Thoracic aorta (tissue), 2 donors: ENCODE measurements around the gene RGS16. TPM values are rescaled to one million over a fixed set of nuclear protein-coding genes. Genes with fewer than 3 reads are reported as not detected.

Experiments used
- ATAC-seq: fragments of 150-250 bp; one replicate; pipeline ENCODE4 v1.8.0; 2017; ENCODE audit warnings: low read depth; ENCODE audit not compliant: insufficient number of reproducible peaks, low FRiP score
- DNase-seq: peaks from one replicate; pipeline ENCODE4 v3.0.0-alpha.2; 2020; ENCODE audit warnings: low spot score
- H3K27ac ChIP-seq, 2 donors: fragments of 200-600 bp; sonication (generic); 1 replicate in 1 of 2; 2 replicates in 1 of 2; pipeline ENCODE4 v1.5.1; 2016; ENCODE audit warnings: mild to moderate bottlenecking in 2 of 2, moderate library complexity in 2 of 2
- H3K27me3 ChIP-seq: fragments of 200-600 bp; sonication (generic); replicated peaks from 2 replicates; pipeline ENCODE4 v1.6.0; 2016; ENCODE audit warnings: mild to moderate bottlenecking; ENCODE audit not compliant: insufficient read depth
- H3K36me3 ChIP-seq: fragments of 200-600 bp; sonication (generic); one replicate; pipeline ENCODE4 v1.5.1; 2016
- H3K4me1 ChIP-seq, 2 donors: fragments of 200-600 bp; sonication (generic); 1 replicate in 1 of 2; 2 replicates in 1 of 2; pipeline versions ENCODE4 v1.5.1 to v1.6.0; 2016; ENCODE audit warnings: low read depth in 2 of 2, mild to moderate bottlenecking in 1 of 2; ENCODE audit not compliant: control insufficient read depth in 1 of 2
- H3K4me3 ChIP-seq: fragments of 200-600 bp; sonication (generic); 2 replicates; pipeline ENCODE4 v1.5.1; 2016; ENCODE audit warnings: mild to moderate bottlenecking
- H3K9me3 ChIP-seq: fragments of 200-600 bp; sonication (generic); 2 replicates; pipeline ENCODE4 v1.5.1; 2016
- total RNA-seq, 2 donors: library from RNA; depleted of rRNA; stranded (reverse); fragments of >200 nt; gene quantifications; one replicate each; pipeline versions ENCODE4 v1.1.0 to v1.2.3, GENCODE V29; 2016
- TF ChIP-seq, protein P1 (sequence below): fragments of 200-600 bp; sonication (generic); IDR thresholded peaks from one replicate; pipeline ENCODE4 v1.5.1; 2019; ENCODE audit warnings: antibody characterized with exemption

Gene RGS16
- total RNA-seq, 2 donors from 2014 or later = 8.8 to 15.2 TPM

DNA sequence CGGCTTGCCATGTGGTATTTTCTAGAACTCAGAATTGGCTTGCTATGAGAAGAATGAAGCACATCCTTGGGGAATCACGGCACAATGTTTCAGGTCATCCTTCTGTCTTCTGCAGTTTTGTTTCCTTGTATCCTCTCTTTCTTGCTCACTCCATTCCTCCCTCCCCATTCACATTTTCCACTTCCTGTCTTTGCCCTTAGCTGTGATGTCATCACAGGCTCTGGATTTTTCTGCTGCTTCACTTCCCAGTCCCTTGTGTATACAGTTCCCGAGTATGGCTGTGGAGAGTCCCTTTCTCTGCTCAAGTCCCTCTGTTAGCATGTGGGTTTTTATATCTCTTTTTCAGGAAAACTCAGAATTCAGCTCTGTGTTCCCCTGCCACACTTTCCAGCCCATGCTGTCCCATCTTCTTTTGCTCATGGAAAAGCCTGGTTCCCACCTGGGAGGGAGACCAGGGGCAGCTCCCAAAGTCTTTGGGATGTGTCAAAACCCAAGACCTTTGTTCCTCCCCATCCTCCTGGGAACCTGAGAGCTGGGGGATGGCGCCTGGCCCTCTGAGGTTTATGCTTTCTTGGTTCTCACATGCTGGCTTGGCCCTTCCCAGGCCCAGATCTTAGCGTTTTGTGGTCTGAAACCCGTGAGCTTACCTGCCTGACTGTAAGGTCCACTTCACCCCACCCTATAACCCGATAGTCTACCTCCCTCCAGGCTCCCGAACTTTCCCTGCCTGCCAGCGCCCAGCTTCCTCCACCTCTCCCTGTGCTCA lies 4.8 kb upstream of the RGS16 start:
- H3K27ac ChIP-seq = no peak overlapping the region
- DNase-seq = no peak

GRCh38 chr1:182608236-182608635 lies 4.0 kb upstream of the RGS16 start:
- ATAC-seq (no peak), DNase-seq (no peak)
- no peaks in the 10 kb centered on the region for H3K9me3 ChIP-seq
- H3K27ac ChIP-seq = no peak overlapping the region
- H3K27me3 ChIP-seq = no peaks in the 10 kb centered on the region
- no peak overlapping the region for H3K4me3 ChIP-seq
- peaks cover 8 to 15% of the 10 kb centered on the region in 2 donors for H3K4me1 ChIP-seq
- H3K36me3 ChIP-seq = no peaks in the 10 kb centered on the region
- TF ChIP-seq, protein P1, sequence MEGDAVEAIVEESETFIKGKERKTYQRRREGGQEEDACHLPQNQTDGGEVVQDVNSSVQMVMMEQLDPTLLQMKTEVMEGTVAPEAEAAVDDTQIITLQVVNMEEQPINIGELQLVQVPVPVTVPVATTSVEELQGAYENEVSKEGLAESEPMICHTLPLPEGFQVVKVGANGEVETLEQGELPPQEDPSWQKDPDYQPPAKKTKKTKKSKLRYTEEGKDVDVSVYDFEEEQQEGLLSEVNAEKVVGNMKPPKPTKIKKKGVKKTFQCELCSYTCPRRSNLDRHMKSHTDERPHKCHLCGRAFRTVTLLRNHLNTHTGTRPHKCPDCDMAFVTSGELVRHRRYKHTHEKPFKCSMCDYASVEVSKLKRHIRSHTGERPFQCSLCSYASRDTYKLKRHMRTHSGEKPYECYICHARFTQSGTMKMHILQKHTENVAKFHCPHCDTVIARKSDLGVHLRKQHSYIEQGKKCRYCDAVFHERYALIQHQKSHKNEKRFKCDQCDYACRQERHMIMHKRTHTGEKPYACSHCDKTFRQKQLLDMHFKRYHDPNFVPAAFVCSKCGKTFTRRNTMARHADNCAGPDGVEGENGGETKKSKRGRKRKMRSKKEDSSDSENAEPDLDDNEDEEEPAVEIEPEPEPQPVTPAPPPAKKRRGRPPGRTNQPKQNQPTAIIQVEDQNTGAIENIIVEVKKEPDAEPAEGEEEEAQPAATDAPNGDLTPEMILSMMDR = no peak

More for the DNA sequence above, 4.8 kb upstream of the RGS16 start:
- ATAC-seq = no peak
- no peak overlapping the region for H3K4me3 ChIP-seq
- TF ChIP-seq, protein P1 = no peak
- H3K36me3 ChIP-seq = no peaks in the 10 kb centered on the region
- H3K27me3 ChIP-seq = no peaks in the 10 kb centered on the region
- H3K4me1 ChIP-seq = peaks cover 3 to 8% of the 10 kb centered on the region in 2 donors
- no peaks in the 10 kb centered on the region for H3K9me3 ChIP-seq

DNA sequence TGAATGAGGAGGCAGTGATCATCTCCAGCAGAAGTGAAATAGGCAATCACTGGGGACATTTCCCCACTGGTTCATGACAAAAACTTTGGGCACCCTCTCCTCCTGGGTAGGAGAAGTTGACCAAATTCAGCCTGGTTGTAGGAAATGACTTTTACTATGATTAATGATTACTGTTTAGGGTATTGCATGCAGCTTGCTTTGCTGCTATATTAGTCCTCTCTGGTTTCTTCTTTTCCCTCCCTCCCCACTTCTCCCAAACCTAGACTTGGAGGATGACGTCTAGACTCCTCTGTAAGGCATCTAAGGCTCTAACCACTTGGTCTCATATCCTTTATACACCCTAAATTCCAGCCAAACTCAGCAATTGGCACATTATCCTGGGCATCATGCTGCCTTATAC lies 3.4 kb upstream of the RGS16 start:
- no peaks in the 10 kb centered on the region for H3K27me3 ChIP-seq
- H3K36me3 ChIP-seq = no peaks in the 10 kb centered on the region

GRCh38 chr1:182603646-182604174 lies 479 bp downstream of the RGS16 start:
- Histone ChIP-seq H3K27ac (peak overlapping the region in 1 of 2 donors; percentile 63), H3K4me1 (peaks cover 10 to 34% of the 10 kb centered on the region in 2 donors), H3K4me3 (peak overlapping the region; percentile 81), H3K9me3 (no peaks in the 10 kb centered on the region), H3K36me3 (no peaks in the 10 kb centered on the region), H3K27me3 (no peaks in the 10 kb centered on the region)
- no peak for ATAC-seq
- TF ChIP-seq, protein P1 = no peak
- DNase-seq = no peak

More for the DNA sequence above, 3.4 kb upstream of the RGS16 start:
- DNase-seq = no peak
- Histone ChIP-seq H3K27ac (no peak overlapping the region), H3K4me3 (no peak overlapping the region), H3K9me3 (no peaks in the 10 kb centered on the region), H3K4me1 (peaks cover 8 to 22% of the 10 kb centered on the region in 2 donors)
- no peak for ATAC-seq
- TF ChIP-seq, protein P1 = no peak

DNA sequence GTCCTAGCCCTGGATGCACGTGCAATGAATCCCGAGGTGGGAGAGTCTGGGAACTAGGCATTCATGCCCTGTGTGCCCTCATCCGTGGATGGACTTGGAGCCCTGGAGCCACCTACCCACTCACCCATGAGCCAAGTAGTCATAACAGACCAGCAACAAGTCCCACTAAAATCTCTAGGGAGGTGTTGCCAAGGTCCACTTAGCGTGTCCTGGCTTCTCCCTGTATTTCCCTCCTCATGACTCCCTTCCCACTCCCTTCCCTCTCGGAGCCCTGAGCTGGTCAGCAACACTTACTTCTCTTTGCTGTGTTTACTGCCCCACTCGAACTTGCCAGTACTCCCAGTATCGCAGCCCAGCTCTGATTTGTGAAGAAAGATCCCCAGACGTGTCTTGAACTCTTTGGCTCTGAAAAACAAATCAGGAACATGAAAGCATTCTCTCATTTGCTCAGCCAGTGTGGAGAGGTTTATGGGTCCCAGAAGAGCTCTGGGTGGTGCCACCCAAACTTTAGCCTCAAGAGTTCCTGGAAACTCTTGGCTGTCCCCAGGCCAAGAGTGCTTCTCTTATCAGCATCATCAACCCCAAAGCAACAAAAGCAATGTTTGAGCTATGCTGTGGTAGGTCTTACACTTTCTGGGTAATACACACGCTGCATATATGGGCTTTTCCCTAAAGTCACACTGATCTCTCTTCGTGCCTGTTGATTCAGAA lies 1.1 kb downstream of the RGS16 start:
- ATAC-seq (no peak), DNase-seq (no peak)
- H3K9me3 ChIP-seq = no peaks in the 10 kb centered on the region
- TF ChIP-seq, protein P1 = no peak
- H3K4me3 ChIP-seq = peak overlapping the region; percentile 81
- H3K4me1 ChIP-seq = peaks cover 10 to 34% of the 10 kb centered on the region in 2 donors
- no peaks in the 10 kb centered on the region for H3K36me3 ChIP-seq
- no peaks in the 10 kb centered on the region for H3K27me3 ChIP-seq
- H3K27ac ChIP-seq = peak overlapping the region; percentile 10 to 63
